ELR (cell line): ENCODE data around the gene ALPK3.

Experiments
- DNase-seq: peaks from one replicate; pipeline ENCODE4 v3.0.0-alpha.2; 2015; ENCODE audit warnings: low read depth

ALPK3 gene

GRCh38 chr15:84892786-84893307, 75.7 kb downstream of the ALPK3 start:
- no peak for DNase-seq

DNA sequence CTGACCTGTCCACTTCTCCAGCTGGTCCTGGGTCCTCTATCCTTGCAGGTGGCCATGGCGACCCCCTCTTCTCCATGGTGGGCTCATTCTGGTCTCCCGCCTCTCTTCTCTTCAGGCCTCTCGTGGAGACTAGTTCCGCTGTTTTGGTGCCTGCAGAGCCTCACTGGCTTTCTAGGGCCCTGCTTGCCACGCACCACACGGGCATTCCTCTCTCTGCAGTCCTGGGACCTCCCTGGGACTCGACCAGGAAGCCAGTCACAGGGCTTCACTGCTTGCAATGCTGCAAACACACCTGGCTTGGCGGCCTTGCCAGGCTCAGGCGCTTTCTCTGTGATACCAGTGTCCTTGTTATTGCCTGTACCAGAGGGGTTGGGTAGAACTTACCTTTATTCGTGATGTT, 76.5 kb downstream of the ALPK3 start:
- DNase-seq: no peak

- peak; percentile 52 for DNase-seq
Measured at GRCh38 chr15:84894736-84895425, 77.7 kb downstream of the ALPK3 start.

DNA sequence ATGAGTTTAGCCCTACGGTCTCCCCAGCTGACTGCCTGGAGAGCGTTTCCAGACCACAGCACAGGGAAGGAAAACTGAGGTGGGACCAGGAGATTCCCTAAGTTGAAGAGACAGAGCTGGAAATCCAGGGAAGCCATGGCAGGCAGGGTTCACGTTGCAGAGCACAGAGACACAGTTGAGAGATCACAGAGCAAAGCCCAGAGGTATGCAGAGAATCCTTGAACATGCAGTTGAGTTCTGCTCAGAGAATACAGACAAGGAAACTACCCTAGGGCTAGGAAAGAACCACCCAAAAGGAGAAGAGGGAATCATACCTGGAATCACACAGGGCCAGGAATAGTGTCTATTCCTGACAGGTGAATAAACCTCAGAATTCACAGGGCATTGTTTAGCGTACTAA, 81.6 kb downstream of the ALPK3 start:
- DNase-seq: no peak

- no peak for DNase-seq
Measured at GRCh38 chr15:84899750-84900149, 82.6 kb downstream of the ALPK3 start.

DNA sequence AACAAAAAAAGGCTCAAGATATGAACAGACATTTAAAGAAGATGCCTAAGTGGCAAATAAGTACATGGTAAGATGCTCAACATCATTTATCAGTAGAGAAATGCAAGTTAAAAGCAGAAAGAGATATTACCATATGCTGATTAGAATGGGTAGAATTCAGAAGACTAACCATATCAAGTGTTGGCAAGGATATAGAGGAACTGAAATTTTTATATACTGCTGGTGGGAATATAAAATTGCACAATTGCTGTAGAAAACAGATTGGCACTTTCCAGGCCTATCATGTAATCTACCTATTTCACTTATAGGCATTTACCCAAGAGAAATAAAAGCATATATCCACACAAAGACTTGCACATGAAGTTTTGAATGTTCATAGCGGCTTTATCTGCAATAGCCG, 84.4 kb downstream of the ALPK3 start:
- no peak for DNase-seq

GRCh38 chr15:84903751-84904150, 86.6 kb downstream of the ALPK3 start:
- no peak for DNase-seq

- no peak for DNase-seq
Measured at GRCh38 chr15:84904419-84904818, 87.3 kb downstream of the ALPK3 start.

- no peak for DNase-seq
Measured at GRCh38 chr15:84905016-84905916, 88.1 kb downstream of the ALPK3 start.

GRCh38 chr15:84907731-84908130, 90.6 kb downstream of the ALPK3 start:
- no peak for DNase-seq

DNA sequence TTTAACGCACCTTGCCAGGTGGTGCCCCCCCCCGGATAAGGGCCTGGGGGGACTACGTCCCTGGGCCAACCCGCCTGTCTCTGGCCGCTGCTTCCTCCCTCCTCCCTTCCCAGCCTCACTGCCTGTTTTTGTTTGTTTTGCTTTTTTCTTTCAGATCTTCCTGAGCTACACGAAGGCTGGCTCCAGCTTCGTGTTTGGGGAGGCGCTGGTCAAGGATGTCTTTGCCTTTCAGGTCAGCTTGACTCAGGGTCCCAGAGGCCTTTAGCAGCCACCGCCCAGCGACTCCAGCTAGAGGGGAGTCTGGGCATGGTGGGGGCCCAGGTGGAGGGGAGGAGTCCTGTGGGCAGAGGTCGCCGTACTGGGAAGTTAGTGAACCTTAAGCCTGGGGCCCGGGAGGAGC, 91.4 kb downstream of the ALPK3 start:
- no peak for DNase-seq

DNA sequence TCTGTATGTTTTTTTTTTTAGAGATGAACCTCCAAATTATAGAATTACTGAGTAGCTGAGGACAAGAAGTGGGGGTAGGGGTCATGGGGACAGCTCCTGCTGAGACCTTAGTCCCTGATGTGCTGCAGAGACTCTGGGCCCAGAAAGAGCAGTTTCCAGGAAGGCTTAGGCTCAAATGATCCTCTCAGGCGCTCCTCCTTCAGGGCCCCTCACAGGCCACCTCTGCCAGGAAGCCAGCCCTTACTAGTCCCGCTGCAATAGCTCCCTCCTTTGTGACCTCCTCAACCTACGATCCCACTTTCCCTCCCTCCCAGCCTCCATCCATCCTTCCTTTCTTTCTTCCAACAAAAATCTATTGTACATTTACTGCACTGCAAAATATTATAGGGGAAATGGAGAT, 91.9 kb downstream of the ALPK3 start:
- no peak for DNase-seq

GRCh38 chr15:84909782-84910181, 92.6 kb downstream of the ALPK3 start:
- no peak for DNase-seq

DNA sequence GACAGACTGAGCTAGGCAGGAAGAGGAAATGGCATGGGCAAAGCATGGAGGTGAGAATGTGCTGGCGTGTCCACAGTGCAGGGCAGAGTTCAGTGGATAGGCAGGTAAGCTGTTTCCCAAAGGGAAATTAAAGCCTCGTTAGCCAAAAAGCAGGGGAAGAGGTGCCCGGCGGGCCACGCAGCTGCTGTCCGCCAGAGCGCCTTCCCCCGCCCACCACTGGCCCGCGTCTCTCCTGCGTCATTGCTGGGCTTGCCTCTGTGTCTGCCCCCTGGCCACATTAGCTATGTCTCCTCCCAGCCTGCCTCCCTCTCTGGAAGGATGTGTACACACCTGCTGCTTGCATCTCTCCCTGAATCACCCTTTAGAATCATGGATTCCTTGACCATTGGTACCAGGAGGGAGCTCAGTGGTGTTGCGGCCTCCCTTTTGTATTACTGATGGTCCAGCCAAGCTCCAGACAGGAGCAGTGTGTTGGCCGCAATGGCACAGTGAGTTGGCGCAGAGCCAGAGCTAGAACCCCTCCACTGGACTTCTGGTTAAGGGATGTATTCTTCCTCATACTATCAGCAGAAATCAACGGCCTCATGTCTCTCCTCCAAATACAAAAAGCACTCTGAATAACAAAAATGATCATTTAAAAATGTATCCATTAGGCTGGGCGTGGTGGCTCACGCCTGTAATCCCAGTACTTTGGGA, 93.9 kb downstream of the ALPK3 start:
- no peak for DNase-seq

- peak; percentile 95 for DNase-seq
Measured at GRCh38 chr15:84911879-84912660, 94.9 kb downstream of the ALPK3 start.

- DNase-seq: no peak
Measured at GRCh38 chr15:84913360-84913723, 96.2 kb downstream of the ALPK3 start.

GRCh38 chr15:84914351-84914750, 97.2 kb downstream of the ALPK3 start:
- DNase-seq: no peak

GRCh38 chr15:84914909-84915605, 97.9 kb downstream of the ALPK3 start:
- peak; percentile 91 for DNase-seq

- DNase-seq: peak; percentile 37
Measured at GRCh38 chr15:84915606-84915958, 98.4 kb downstream of the ALPK3 start.

DNA sequence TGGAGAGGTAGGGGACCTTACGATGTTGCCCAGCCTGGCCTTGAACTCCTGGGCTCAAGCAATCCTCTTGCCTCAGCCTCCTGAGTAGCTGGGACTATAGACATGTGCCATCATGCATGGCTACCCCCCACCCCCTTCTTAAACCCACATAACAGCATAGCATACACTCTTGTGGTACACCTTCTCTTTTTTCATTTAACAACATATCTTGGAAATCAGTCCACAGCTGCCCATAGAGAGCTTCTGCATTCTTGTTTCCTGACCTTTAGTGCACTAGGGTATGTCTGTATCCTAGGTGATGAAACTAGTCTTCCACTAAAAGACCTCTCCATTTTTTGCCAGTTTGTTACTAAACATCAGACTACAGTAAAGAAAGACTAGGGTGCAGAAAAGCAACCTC, 100.3 kb downstream of the ALPK3 start:
- no peak for DNase-seq

- DNase-seq: no peak
Measured at GRCh38 chr15:84919106-84919667, 102.0 kb downstream of the ALPK3 start.
